Ishikawa (cell line): ENCODE measurements around the gene FBXO40.

ENCODE experiments used
- CEBPB ChIP-seq: IDR thresholded peaks from 2 replicates; pipeline ENCODE4 v1.6.1; 2012
- EP300 ChIP-seq: IDR thresholded peaks from 2 replicates; pipeline ENCODE4 v1.6.1; 2012; ENCODE audit warnings: borderline replicate concordance
- MAX ChIP-seq: IDR thresholded peaks from 2 replicates; pipeline ENCODE4 v1.6.1; 2012
- NFIC ChIP-seq: IDR thresholded peaks from 2 replicates; pipeline ENCODE4 v1.6.1; 2012
- TAF1 ChIP-seq: IDR thresholded peaks from 2 replicates; pipeline ENCODE4 v1.6.1; 2012; ENCODE audit warnings: low read depth, mild to moderate bottlenecking
- TCF12 ChIP-seq: IDR thresholded peaks from 2 replicates; pipeline ENCODE4 v1.6.1; 2012; ENCODE audit warnings: low read depth
- YY1 ChIP-seq: IDR thresholded peaks from 2 replicates; pipeline ENCODE4 v1.6.1; 2012; ENCODE audit warnings: low read depth

GRCh38 chr3:121624147-121624899 lies 31.1 kb downstream of the FBXO40 start:
- TF ChIP-seq TAF1 (no peak), TCF12 (no peak), NFIC (no peak), MAX (no peak), YY1 (no peak), EP300 (no peak), CEBPB (no peak)
